HL-60 (cell line): ENCODE measurements around the gene NHLH2.

Source experiments
- DNase-seq, 2 experiments: peaks; one replicate each; pipeline ENCODE4 v3.0.0-alpha.2; 2010 to 2020; ENCODE audit warnings: low read depth in 1 of 2, low spot score in 1 of 2
- H3K27ac ChIP-seq: fragments of 250-450 bp; sonication (Bioruptor Pico); replicated peaks from 2 replicates; pipeline ENCODE4 v1.5.1; 2020; ENCODE audit warnings: mild to moderate bottlenecking, moderate library complexity
- H3K27me3 ChIP-seq: fragments of 250-450 bp; sonication (Bioruptor Pico); 2 replicates; pipeline ENCODE4 v1.5.1; 2021; ENCODE audit warnings: mild to moderate bottlenecking, moderate library complexity; ENCODE audit not compliant: insufficient read depth, poor library complexity, severe bottlenecking
- H3K4me3 ChIP-seq: replicated peaks from 2 replicates; pipeline ENCODE4 v1.5.1; 2011; ENCODE audit warnings: mild to moderate bottlenecking, control low read depth, low read length; ENCODE audit not compliant: insufficient read depth
- GABPA ChIP-seq: IDR thresholded peaks from 2 replicates; pipeline ENCODE4 v1.6.1; 2012; ENCODE audit warnings: low read depth
- SPI1 ChIP-seq: IDR thresholded peaks from 2 replicates; pipeline ENCODE4 v1.6.1; 2012; ENCODE audit warnings: low read depth, mild to moderate bottlenecking, borderline replicate concordance

Gene NHLH2

DNA sequence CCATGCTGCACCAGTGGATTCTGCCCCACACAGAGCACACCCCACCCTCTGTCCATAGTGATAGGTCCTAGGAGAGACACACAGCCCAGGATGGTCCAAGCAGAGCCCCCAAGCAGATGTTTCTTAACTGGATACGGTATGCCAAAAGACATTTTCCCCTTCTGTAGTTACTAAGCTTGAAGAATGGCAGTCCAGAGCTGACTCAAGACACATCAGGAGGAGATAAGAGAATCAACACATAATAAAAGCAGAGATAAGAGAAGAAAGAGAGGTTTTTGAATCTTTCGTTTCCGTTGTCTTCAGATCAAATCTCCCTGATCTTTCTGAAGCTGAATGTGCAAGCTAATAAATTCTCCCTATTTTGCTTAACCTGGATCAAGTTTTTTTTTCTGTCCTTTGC, 50.6 kb downstream of the NHLH2 start:
- H3K27ac ChIP-seq: no peak overlapping the region
- DNase-seq: no peak
- H3K27me3 ChIP-seq: no peaks in the 10 kb centered on the region
- TF ChIP-seq SPI1 (no peak), GABPA (no peak)
- H3K4me3 ChIP-seq: no peak overlapping the region
